Measurements from ENCODE around the gene EPN2. TPM values are rescaled to one million over a fixed set of nuclear protein-coding genes. Genes with fewer than 3 reads are reported as not detected.

The EPN2 gene
- total RNA-seq, 4 donors from 2014 or later, result 92.7 to 141 (median 119) TPM

GRCh38 chr17:19291646-19292376 is 54.6 kb downstream of the EPN2 start:
- TF ChIP-seq POLR2A (IDR thresholded peaks at IDR 0.05) (no peak), CTCF (IDR thresholded peaks at IDR 0.05) (no peak), EP300 (IDR thresholded peaks at IDR 0.05) (no peak)
- H3K27me3 ChIP-seq, result no peaks in the 10 kb centered on the region
- no peaks in the 10 kb centered on the region for H3K36me3 ChIP-seq
- no peak overlapping the region for H3K4me3 ChIP-seq
- no peaks in the 10 kb centered on the region for H3K9me3 ChIP-seq
- 75 to 84% methylated on average over 12 of the region's 12 CpGs for WGBS, 2 donors
- peaks cover 0 to 61% (median 6%) of the 10 kb centered on the region in 4 donors for H3K4me1 ChIP-seq
- no peak overlapping the region for H3K27ac ChIP-seq
- DNase-seq (ENCODE audit: low spot score in 2 of 2), result no peak

DNA sequence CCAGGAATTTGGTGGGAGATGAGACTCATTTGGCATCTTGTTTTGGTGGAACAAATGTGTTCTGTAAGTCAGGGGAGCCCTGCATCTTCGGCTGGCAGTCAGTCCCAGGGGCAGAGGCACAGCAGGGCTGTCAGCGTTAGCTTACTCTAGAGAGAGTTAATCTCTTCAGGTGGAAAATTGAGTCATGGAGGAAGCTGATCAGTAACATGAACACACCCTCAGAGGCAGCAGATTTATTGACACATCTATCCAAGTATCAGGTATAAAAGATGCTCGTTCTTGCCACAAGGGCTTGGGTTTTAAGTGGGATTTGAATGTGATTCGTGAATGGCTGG is 55.2 kb downstream of the EPN2 start:
- 83 to 88% methylated on average over 4 of the region's 4 CpGs for WGBS, 2 donors
- no peaks in the 10 kb centered on the region for H3K9me3 ChIP-seq
- no peak for DNase-seq (ENCODE audit: low spot score in 2 of 2)
- TF ChIP-seq POLR2A (IDR thresholded peaks at IDR 0.05) (no peak), EP300 (IDR thresholded peaks at IDR 0.05) (no peak), CTCF (IDR thresholded peaks at IDR 0.05) (no peak)
- no peaks in the 10 kb centered on the region for H3K36me3 ChIP-seq
- H3K27me3 ChIP-seq, result no peaks in the 10 kb centered on the region
- H3K4me3 ChIP-seq, result no peak overlapping the region
- H3K4me1 ChIP-seq, result peaks cover 0 to 61% (median 8%) of the 10 kb centered on the region in 4 donors
- no peak overlapping the region for H3K27ac ChIP-seq

DNA sequence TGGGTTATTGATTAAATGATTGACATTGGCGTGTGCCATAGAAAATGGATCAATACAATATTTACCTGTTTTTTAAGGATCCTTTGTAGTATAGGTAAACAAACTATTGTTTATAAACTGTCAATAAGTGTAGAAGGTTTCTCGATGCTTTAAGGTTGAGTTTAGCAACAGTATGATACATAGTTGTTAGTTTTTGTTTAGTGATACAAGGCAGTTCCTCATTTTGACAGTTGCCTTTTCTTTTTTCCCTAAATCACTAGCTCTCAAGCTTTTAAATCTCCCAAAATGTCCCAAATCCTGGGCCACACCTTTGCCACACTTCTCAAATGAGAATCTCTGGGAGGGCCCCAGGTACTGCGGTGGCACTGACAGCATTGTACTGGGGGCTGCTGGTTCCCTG is 57.3 kb downstream of the EPN2 start:
- Histone ChIP-seq H3K4me1 (peaks cover 0 to 68% (median 28%) of the 10 kb centered on the region in 4 donors), H3K4me3 (no peak overlapping the region), H3K36me3 (no peaks in the 10 kb centered on the region), H3K27ac (no peak overlapping the region), H3K27me3 (no peaks in the 10 kb centered on the region), H3K9me3 (no peaks in the 10 kb centered on the region)
- TF ChIP-seq EP300 (IDR thresholded peaks at IDR 0.05), result no peak
- no peak for TF ChIP-seq CTCF (IDR thresholded peaks at IDR 0.05)
- no peak for TF ChIP-seq POLR2A (IDR thresholded peaks at IDR 0.05)
- 89 to 91% methylated on average over 3 of the region's 3 CpGs for WGBS, 2 donors
- DNase-seq (ENCODE audit: low spot score in 2 of 2), result no peak

- 76 to 78% methylated on average over 8 of the region's 8 CpGs for WGBS, 2 donors
- Histone ChIP-seq H3K27me3 (no peaks in the 10 kb centered on the region), H3K27ac (no peak overlapping the region), H3K9me3 (no peaks in the 10 kb centered on the region), H3K4me3 (no peak overlapping the region), H3K4me1 (peaks cover 0 to 69% (median 29%) of the 10 kb centered on the region in 4 donors), H3K36me3 (no peaks in the 10 kb centered on the region)
- TF ChIP-seq POLR2A (IDR thresholded peaks at IDR 0.05) (no peak), EP300 (IDR thresholded peaks at IDR 0.05) (no peak), CTCF (IDR thresholded peaks at IDR 0.05) (no peak)
- DNase-seq (ENCODE audit: low spot score in 2 of 2), result no peak
Measured at GRCh38 chr17:19295473-19296135, 58.4 kb downstream of the EPN2 start.

Measured in tibial nerve (tissue), 4 donors.